Adrenal gland (tissue), 5 donors: ENCODE measurements around the gene BABAM2.

Source experiments
- POLR2A ChIP-seq, 2 donors: fragments of 450-650 bp; IDR thresholded peaks; one replicate each; pipeline ENCODE4 v1.6.1; 2017; ENCODE audit warnings: antibody characterized with exemption in 2 of 2, mild to moderate bottlenecking in 2 of 2, moderate library complexity in 1 of 2
- TF ChIP-seq, protein P1 (sequence below), 6 experiments: fragments of 450-650 bp in 4 of 6; fragments of 200-600 bp in 2 of 6; sonication (generic) in 1 of 6; IDR thresholded peaks; 1 replicate in 5 of 6; 2 replicates in 1 of 6; pipeline versions ENCODE4 v1.5.1 to v1.8.0; 2016 to 2021; ENCODE audit warnings: antibody characterized with exemption in 6 of 6, mild to moderate bottlenecking in 2 of 6, moderate library complexity in 1 of 6
- donor health status: DM: no; HTN: no; CAD: no.

DNA sequence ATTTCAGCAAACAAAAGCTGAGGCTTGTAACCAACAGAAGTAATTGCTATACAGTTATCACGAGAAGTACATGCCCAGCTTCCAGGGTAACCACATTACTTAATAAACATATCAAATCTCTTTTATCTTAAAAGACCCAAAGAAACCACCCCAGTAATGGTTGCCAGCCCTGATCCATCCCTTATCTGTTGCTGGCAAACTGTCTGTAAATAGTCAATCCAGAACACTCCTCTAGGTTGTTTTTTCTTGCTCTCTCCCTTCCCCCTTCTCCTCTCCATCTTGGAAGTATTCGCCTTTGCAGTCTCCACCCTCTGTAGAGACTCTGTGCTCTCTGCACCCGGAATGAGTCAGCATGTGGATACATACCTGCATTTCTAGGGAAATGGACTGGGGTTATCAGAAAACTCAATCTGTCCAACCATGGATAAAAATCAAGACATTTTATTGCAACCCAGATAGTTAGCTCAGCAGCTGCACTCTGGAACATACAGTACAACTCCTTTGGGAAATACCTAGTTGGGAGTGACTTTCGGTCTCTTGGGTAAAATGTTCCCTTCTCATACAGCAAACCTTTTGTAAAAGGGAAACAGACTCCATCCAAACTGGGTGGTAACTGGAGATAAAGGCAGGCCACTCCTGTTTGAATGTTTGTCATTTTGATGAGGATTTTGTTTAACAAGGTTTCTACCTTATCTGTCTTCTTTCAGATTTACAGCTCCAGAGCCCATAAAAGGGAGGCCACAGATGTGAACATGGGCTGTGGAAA lies 378.7 kb downstream of the BABAM2 start:
- TF ChIP-seq, protein P1, sequence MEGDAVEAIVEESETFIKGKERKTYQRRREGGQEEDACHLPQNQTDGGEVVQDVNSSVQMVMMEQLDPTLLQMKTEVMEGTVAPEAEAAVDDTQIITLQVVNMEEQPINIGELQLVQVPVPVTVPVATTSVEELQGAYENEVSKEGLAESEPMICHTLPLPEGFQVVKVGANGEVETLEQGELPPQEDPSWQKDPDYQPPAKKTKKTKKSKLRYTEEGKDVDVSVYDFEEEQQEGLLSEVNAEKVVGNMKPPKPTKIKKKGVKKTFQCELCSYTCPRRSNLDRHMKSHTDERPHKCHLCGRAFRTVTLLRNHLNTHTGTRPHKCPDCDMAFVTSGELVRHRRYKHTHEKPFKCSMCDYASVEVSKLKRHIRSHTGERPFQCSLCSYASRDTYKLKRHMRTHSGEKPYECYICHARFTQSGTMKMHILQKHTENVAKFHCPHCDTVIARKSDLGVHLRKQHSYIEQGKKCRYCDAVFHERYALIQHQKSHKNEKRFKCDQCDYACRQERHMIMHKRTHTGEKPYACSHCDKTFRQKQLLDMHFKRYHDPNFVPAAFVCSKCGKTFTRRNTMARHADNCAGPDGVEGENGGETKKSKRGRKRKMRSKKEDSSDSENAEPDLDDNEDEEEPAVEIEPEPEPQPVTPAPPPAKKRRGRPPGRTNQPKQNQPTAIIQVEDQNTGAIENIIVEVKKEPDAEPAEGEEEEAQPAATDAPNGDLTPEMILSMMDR (IDR thresholded peaks at IDR 0.05): no peak
- TF ChIP-seq POLR2A (IDR thresholded peaks at IDR 0.05): no peak
